K562 (cell line): Measurements from ENCODE around the gene NMT1. TPM values are rescaled to one million over a fixed set of nuclear protein-coding genes. Genes with fewer than 3 reads are reported as not detected.

Source experiments
- BACH1 ChIP-seq: fragments of 200-800 bp; sonication (Bioruptor generic); IDR thresholded peaks from 2 replicates; pipeline ENCODE4 v1.6.1; 2016; ENCODE audit warnings: missing genetic modification characterization, missing compliant biosample characterization
- CREM ChIP-seq: IDR thresholded peaks from 2 replicates; pipeline ENCODE4 v1.6.1; 2014; ENCODE audit warnings: antibody characterized with exemption, low read depth
- GABPB2 ChIP-seq: fragments of 250-450 bp; sonication (Bioruptor Pico); conservative IDR thresholded peaks from 2 replicates; pipeline ENCODE4 v1.5.1; 2021; ENCODE audit warnings: mild to moderate bottlenecking
- ILF3 ChIP-seq: fragments of 450-650 bp; IDR thresholded peaks from 2 replicates; pipeline ENCODE4 v1.6.1; 2018; ENCODE audit warnings: antibody characterized with exemption, mild to moderate bottlenecking, moderate library complexity, borderline replicate concordance
- KDM4B ChIP-seq, 2 experiments: fragments of 450-650 bp in 1 of 2; sonication (generic) in 1 of 2; IDR thresholded peaks; 2 replicates each; pipeline ENCODE4 v1.6.1; 2016 to 2017; ENCODE audit warnings: borderline replicate concordance in 2 of 2, antibody characterized with exemption in 1 of 2, low read depth in 1 of 2, mild to moderate bottlenecking in 1 of 2
- KLF13 ChIP-seq: fragments of 450-650 bp; IDR thresholded peaks from 2 replicates; pipeline ENCODE4 v1.6.1; 2016; ENCODE audit warnings: missing genetic modification characterization, low read depth, mild to moderate bottlenecking, missing compliant biosample characterization, moderate library complexity, borderline replicate concordance
- MED1 ChIP-seq: sonication (generic); formaldehyde crosslinking; IDR thresholded peaks from 2 replicates; pipeline ENCODE4 v1.8.1; 2023; ENCODE audit warnings: missing genetic modification reagents, borderline replicate concordance
- MTA2 ChIP-seq: fragments of 450-650 bp; IDR thresholded peaks from 2 replicates; pipeline ENCODE4 v1.6.1; 2016; ENCODE audit warnings: low read depth
- MTA3 ChIP-seq: fragments of 450-650 bp; formaldehyde crosslinking; IDR thresholded peaks from 2 replicates; pipeline ENCODE4 v1.6.1; 2017; ENCODE audit warnings: mild to moderate bottlenecking, borderline replicate concordance
- NCOA6 ChIP-seq: fragments of 450-650 bp; IDR thresholded peaks from 2 replicates; pipeline ENCODE4 v1.6.1; 2017; ENCODE audit warnings: mild to moderate bottlenecking
- NUFIP1 ChIP-seq: fragments of 450-650 bp; IDR thresholded peaks from 2 replicates; pipeline ENCODE4 v1.6.1; 2018; ENCODE audit not compliant: partially characterized antibody
- PRPF4 ChIP-seq: fragments of 200-400 bp; formaldehyde crosslinking; IDR thresholded peaks from one replicate; pipeline ENCODE4 v1.6.1; 2017; ENCODE audit warnings: low read length, low read depth, mild to moderate bottlenecking; ENCODE audit not compliant: insufficient read depth, poor library complexity, severe bottlenecking
- PTBP1 ChIP-seq: fragments of 200-400 bp; formaldehyde crosslinking; IDR thresholded peaks from 2 replicates; pipeline ENCODE4 v1.6.1; 2017; ENCODE audit warnings: low read depth, low read length
- STAT5A ChIP-seq: IDR thresholded peaks from 2 replicates; pipeline ENCODE4 v1.6.1; 2012; ENCODE audit warnings: low read length, inconsistent platforms, borderline replicate concordance
- TRIM28 ChIP-seq: fragments of 450-650 bp; IDR thresholded peaks from 2 replicates; pipeline ENCODE4 v1.6.1; 2017
- ZNF24 ChIP-seq: fragments of 450-650 bp; IDR thresholded peaks from 2 replicates; pipeline ENCODE4 v1.6.1; 2016
- polyA plus RNA-seq, 8 experiments: library from polyadenylated mRNA; depleted of rRNA in 4 of 8; stranded (reverse) in 5 of 8; unstranded in 3 of 8; fragments of >200 nt; fragmentation: Nextera tagmentation in 2 of 8; fragmentation: Illumina TruSeq in 1 of 8; extraction: Ambion mirVana in 2 of 8; extraction: Trizol in 1 of 8; gene quantifications; 2 replicates each; pipeline versions ENCODE4 v1.2.1 to v1.2.3, GENCODE V29; 2011 to 2014; ENCODE audit warnings: inconsistent platforms in 1 of 8, missing spikeins in 1 of 8
- total RNA-seq, 7 experiments: library from RNA; depleted of rRNA in 6 of 7; stranded (reverse); fragments of >200 nt in 6 of 7; fragmentation: Illumina TruSeq in 2 of 7; extraction: Trizol in 2 of 7; gene quantifications; 2 replicates each; pipeline versions ENCODE4 v1.2.1 to v1.2.3, GENCODE V29; 2011 to 2021; ENCODE audit warnings: low replicate concordance in 1 of 7
- TF ChIP-seq, protein P1 (sequence below), 3 experiments: IDR thresholded peaks in 2 of 3; conservative IDR thresholded peaks in 1 of 3; 2 replicates each; pipeline ENCODE4 v1.5.1; 2011 to 2012; ENCODE audit warnings: low read length in 3 of 3, mild to moderate bottlenecking in 3 of 3, control low read depth in 2 of 3, improper control_type of control experiment in 1 of 3, inconsistent platforms in 1 of 3, low read depth in 1 of 3, mixed read lengths in 1 of 3, moderate library complexity in 1 of 3; ENCODE audit not compliant: insufficient read depth in 2 of 3
- TF ChIP-seq, protein P2 (sequence below): sonication (generic); formaldehyde crosslinking; IDR thresholded peaks from 2 replicates; pipeline ENCODE4 v1.8.0; 2022; ENCODE audit warnings: missing genetic modification reagents, mild to moderate bottlenecking, borderline replicate concordance
- TF ChIP-seq, protein P3 (sequence below): sonication (generic); formaldehyde crosslinking; IDR thresholded peaks from 2 replicates; pipeline ENCODE4 v1.8.0; 2022; ENCODE audit warnings: mild to moderate bottlenecking, missing genetic modification reagents
- TF ChIP-seq, protein P4 (sequence below): sonication (generic); formaldehyde crosslinking; IDR thresholded peaks from 2 replicates; pipeline ENCODE4 v1.8.0; 2022; ENCODE audit warnings: mild to moderate bottlenecking, missing genetic modification reagents

The NMT1 gene
- total and polyA plus RNA-seq, 9 of the 15 experiments (the other 6 are each of a cell fraction or from before 2014, with no cell fraction given), result 86.7 to 569 (median 213) TPM

DNA sequence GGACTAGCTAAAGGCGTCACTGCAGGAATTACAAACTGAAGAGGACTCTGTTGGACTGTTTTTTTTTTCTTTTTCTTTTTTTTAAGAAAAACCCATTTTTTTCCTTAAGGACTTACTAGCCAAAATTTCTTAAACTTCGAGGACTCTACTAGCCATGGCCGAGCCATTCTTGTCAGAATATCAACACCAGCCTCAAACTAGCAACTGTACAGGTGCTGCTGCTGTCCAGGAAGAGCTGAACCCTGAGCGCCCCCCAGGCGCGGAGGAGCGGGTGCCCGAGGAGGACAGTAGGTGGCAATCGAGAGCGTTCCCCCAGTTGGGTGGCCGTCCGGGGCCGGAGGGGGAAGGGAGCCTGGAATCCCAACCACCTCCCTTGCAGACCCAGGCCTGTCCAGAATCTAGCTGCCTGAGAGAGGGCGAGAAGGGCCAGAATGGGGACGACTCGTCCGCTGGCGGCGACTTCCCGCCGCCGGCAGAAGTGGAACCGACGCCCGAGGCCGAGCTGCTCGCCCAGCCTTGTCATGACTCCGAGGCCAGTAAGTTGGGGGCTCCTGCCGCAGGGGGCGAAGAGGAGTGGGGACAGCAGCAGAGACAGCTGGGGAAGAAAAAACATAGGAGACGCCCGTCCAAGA is 88.0 kb downstream of the NMT1 start (continued):
- TF ChIP-seq, protein P1, sequence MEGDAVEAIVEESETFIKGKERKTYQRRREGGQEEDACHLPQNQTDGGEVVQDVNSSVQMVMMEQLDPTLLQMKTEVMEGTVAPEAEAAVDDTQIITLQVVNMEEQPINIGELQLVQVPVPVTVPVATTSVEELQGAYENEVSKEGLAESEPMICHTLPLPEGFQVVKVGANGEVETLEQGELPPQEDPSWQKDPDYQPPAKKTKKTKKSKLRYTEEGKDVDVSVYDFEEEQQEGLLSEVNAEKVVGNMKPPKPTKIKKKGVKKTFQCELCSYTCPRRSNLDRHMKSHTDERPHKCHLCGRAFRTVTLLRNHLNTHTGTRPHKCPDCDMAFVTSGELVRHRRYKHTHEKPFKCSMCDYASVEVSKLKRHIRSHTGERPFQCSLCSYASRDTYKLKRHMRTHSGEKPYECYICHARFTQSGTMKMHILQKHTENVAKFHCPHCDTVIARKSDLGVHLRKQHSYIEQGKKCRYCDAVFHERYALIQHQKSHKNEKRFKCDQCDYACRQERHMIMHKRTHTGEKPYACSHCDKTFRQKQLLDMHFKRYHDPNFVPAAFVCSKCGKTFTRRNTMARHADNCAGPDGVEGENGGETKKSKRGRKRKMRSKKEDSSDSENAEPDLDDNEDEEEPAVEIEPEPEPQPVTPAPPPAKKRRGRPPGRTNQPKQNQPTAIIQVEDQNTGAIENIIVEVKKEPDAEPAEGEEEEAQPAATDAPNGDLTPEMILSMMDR (IDR thresholded peaks at IDR 0.05 in 2 of 3, conservative IDR thresholded peaks at IDR 0.05 in 1 of 3; ENCODE audit: insufficient read depth in 2 of 3, low read depth in 1 of 3, low read length in 3 of 3), result peak; percentile 93 to 98 (median 98)
- TF ChIP-seq ZNF24 (no peak), KLF13 (tag) (no peak), GABPB2 (no peak), PRPF4 (peak; percentile 80), ILF3 (no peak), STAT5A (no peak), KDM4B (IDR thresholded peaks at IDR 0.05; ENCODE audit: borderline replicate concordance in 2 of 2, low read depth in 1 of 2) (no peak), MTA2 (no peak), NCOA6 (peak; percentile 66), BACH1 (tag) (no peak), PTBP1 (no peak), MTA3 (no peak), NUFIP1 (no peak), CREM (peak; percentile 51), MED1 (no peak), TRIM28 (no peak)
- TF ChIP-seq, protein P2, sequence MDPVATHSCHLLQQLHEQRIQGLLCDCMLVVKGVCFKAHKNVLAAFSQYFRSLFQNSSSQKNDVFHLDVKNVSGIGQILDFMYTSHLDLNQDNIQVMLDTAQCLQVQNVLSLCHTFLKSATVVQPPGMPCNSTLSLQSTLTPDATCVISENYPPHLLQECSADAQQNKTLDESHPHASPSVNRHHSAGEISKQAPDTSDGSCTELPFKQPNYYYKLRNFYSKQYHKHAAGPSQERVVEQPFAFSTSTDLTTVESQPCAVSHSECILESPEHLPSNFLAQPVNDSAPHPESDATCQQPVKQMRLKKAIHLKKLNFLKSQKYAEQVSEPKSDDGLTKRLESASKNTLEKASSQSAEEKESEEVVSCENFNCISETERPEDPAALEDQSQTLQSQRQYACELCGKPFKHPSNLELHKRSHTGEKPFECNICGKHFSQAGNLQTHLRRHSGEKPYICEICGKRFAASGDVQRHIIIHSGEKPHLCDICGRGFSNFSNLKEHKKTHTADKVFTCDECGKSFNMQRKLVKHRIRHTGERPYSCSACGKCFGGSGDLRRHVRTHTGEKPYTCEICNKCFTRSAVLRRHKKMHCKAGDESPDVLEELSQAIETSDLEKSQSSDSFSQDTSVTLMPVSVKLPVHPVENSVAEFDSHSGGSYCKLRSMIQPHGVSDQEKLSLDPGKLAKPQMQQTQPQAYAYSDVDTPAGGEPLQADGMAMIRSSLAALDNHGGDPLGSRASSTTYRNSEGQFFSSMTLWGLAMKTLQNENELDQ, result no peak
- TF ChIP-seq, protein P3, sequence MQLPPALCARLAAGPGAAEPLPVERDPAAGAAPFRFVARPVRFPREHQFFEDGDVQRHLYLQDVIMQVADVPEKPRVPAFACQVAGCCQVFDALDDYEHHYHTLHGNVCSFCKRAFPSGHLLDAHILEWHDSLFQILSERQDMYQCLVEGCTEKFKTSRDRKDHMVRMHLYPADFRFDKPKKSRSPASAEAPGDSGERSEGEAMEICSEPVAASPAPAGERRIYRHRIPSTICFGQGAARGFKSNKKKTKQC, result 0 out of 2 replicates have a peak, but pooled peaks have one; percentile 46
- TF ChIP-seq, protein P4, sequence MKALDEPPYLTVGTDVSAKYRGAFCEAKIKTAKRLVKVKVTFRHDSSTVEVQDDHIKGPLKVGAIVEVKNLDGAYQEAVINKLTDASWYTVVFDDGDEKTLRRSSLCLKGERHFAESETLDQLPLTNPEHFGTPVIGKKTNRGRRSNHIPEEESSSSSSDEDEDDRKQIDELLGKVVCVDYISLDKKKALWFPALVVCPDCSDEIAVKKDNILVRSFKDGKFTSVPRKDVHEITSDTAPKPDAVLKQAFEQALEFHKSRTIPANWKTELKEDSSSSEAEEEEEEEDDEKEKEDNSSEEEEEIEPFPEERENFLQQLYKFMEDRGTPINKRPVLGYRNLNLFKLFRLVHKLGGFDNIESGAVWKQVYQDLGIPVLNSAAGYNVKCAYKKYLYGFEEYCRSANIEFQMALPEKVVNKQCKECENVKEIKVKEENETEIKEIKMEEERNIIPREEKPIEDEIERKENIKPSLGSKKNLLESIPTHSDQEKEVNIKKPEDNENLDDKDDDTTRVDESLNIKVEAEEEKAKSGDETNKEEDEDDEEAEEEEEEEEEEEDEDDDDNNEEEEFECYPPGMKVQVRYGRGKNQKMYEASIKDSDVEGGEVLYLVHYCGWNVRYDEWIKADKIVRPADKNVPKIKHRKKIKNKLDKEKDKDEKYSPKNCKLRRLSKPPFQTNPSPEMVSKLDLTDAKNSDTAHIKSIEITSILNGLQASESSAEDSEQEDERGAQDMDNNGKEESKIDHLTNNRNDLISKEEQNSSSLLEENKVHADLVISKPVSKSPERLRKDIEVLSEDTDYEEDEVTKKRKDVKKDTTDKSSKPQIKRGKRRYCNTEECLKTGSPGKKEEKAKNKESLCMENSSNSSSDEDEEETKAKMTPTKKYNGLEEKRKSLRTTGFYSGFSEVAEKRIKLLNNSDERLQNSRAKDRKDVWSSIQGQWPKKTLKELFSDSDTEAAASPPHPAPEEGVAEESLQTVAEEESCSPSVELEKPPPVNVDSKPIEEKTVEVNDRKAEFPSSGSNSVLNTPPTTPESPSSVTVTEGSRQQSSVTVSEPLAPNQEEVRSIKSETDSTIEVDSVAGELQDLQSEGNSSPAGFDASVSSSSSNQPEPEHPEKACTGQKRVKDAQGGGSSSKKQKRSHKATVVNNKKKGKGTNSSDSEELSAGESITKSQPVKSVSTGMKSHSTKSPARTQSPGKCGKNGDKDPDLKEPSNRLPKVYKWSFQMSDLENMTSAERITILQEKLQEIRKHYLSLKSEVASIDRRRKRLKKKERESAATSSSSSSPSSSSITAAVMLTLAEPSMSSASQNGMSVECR (CRISPR knock-in tag), result no peak; the same call in none of the 2 replicates
